Breast epithelium (tissue), 4 donors: Measurements from ENCODE around the gene DNAH8. TPM values are rescaled to one million over a fixed set of nuclear protein-coding genes. Genes with fewer than 3 reads are reported as not detected.

Experiments used
- DNase-seq, 2 donors: peaks; one replicate each; pipeline ENCODE4 v3.0.0-alpha.2; 2019; ENCODE audit warnings: low spot score in 2 of 2
- H3K27ac ChIP-seq, 2 donors: fragments of 200-600 bp; sonication (generic) in 1 of 2; one replicate each; pipeline ENCODE4 v1.5.1; 2016 to 2019; ENCODE audit warnings: mild to moderate bottlenecking in 1 of 2
- H3K27me3 ChIP-seq, 2 donors: fragments of 200-600 bp; sonication (generic) in 1 of 2; one replicate each; pipeline versions ENCODE4 v1.5.1 to v1.6.0; 2017 to 2019; ENCODE audit warnings: control low read depth in 1 of 2, mild to moderate bottlenecking in 1 of 2
- H3K36me3 ChIP-seq: fragments of 200-600 bp; one replicate; pipeline ENCODE4 v1.5.1; 2019
- H3K4me1 ChIP-seq, 2 donors: fragments of 200-600 bp; sonication (generic); one replicate each; pipeline ENCODE4 v1.5.1; 2016 to 2019; ENCODE audit warnings: control low read depth in 1 of 2
- H3K4me3 ChIP-seq, 3 donors: fragments of 200-600 bp; sonication (generic); 1 replicate in 2 of 3; 2 replicates in 1 of 3; pipeline ENCODE4 v1.5.1; 2016 to 2019; ENCODE audit warnings: mild to moderate bottlenecking in 3 of 3, moderate library complexity in 2 of 3
- H3K9me3 ChIP-seq, 2 donors: fragments of 200-600 bp; sonication (generic) in 1 of 2; one replicate each; pipeline ENCODE4 v1.5.1; 2016 to 2019; ENCODE audit warnings: control low read depth in 1 of 2
- POLR2A ChIP-seq: fragments of 450-650 bp; IDR thresholded peaks from one replicate; pipeline ENCODE4 v1.6.1; 2016; ENCODE audit warnings: antibody characterized with exemption, mild to moderate bottlenecking, moderate library complexity
- POLR2AphosphoS5 ChIP-seq, 3 donors: sonication (generic); formaldehyde crosslinking; IDR thresholded peaks; one replicate each; pipeline ENCODE4 v1.6.1; 2017; ENCODE audit warnings: antibody characterized with exemption in 3 of 3
- intact Hi-C: fragments of 100-400 bp; cut with DNase I; formaldehyde crosslinking; loops from one replicate; pipeline ENCODE4 v1.15.1; 2023; ENCODE audit warnings: low total_unique reads
- total RNA-seq, 3 donors: library from RNA; depleted of rRNA; stranded (reverse); fragments of >200 nt; gene quantifications; one replicate each; pipeline ENCODE4 v1.1.0, GENCODE V29; 2016
- TF ChIP-seq, protein P1 (sequence below), 3 donors: fragments of 450-650 bp; IDR thresholded peaks; one replicate each; pipeline ENCODE4 v1.5.1; 2016 to 2017; ENCODE audit warnings: antibody characterized with exemption in 3 of 3, mild to moderate bottlenecking in 3 of 3, moderate library complexity in 3 of 3

The DNAH8 gene
- total RNA-seq, 3 donors from 2014 or later, result under 0.01 TPM; not detected in 1

DNA sequence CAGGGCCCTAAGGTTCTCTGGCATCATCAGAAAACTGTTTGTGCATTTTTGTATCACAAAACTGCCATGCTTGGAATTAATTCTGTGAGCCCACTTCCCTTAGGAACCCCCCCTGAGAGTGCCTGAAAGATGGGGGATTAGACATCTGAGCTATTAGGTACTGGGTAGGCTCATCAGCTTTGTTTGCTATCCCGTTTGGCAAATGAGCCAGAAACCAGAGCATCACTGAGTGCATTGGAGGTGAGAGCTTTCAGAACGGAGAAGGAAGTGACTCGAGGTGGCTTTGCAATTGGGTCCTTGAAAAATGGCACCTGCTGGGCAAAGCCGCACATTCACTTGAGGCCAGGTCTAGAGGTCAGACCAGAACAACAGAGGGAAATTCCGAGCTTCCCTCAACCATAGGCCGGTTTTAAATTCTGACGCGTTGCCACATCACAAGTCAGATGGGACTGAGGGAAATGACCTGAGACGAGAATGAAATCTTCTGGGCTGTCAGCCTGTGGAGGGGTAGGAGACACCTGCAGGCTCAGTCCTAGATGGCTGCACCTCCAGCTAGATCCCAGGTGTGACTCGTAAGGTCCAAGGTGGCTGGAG lies 325.1 kb downstream of the DNAH8 start:
- Histone ChIP-seq H3K4me3 (no peak overlapping the region), H3K36me3 (no peaks in the 10 kb centered on the region), H3K27me3 (peaks cover 0 to 28% of the 10 kb centered on the region in 2 donors), H3K9me3 (no peaks in the 10 kb centered on the region), H3K4me1 (no peaks in the 10 kb centered on the region), H3K27ac (no peak overlapping the region)
- intact Hi-C loops, result no loop called here
- TF ChIP-seq POLR2AphosphoS5 (IDR thresholded peaks at IDR 0.05), result no peak
- TF ChIP-seq, protein P1, sequence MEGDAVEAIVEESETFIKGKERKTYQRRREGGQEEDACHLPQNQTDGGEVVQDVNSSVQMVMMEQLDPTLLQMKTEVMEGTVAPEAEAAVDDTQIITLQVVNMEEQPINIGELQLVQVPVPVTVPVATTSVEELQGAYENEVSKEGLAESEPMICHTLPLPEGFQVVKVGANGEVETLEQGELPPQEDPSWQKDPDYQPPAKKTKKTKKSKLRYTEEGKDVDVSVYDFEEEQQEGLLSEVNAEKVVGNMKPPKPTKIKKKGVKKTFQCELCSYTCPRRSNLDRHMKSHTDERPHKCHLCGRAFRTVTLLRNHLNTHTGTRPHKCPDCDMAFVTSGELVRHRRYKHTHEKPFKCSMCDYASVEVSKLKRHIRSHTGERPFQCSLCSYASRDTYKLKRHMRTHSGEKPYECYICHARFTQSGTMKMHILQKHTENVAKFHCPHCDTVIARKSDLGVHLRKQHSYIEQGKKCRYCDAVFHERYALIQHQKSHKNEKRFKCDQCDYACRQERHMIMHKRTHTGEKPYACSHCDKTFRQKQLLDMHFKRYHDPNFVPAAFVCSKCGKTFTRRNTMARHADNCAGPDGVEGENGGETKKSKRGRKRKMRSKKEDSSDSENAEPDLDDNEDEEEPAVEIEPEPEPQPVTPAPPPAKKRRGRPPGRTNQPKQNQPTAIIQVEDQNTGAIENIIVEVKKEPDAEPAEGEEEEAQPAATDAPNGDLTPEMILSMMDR (IDR thresholded peaks at IDR 0.05), result no peak
- TF ChIP-seq POLR2A, result no peak
- DNase-seq, result no peak

DNA sequence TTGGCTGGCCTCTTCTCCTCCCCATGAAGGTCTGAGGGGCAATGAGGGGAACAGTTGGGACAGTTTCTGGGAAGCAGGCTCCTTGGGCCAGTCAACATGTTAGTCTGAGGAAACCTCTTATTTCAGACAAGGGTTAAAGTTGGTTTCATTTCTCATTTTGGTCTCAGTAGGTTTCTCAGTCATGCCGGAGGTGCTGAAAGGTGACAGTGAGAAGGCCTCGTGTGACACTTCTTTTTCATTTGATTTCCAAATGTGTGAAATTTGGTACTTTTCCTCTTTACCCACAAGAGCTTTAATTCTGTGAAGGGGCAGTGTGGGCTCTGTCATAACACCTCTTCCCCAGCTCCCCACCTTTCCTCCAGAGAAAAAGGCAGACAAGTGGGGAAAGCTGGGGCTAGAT lies 326.0 kb downstream of the DNAH8 start:
- DNase-seq, result no peak
- no peaks in the 10 kb centered on the region for H3K36me3 ChIP-seq
- intact Hi-C loops, result no loop called here
- no peak overlapping the region for H3K4me3 ChIP-seq
- H3K27ac ChIP-seq, result no peak overlapping the region
- TF ChIP-seq POLR2A, result no peak
- TF ChIP-seq, protein P1 (IDR thresholded peaks at IDR 0.05), result no peak
- no peak for TF ChIP-seq POLR2AphosphoS5 (IDR thresholded peaks at IDR 0.05)
- no peaks in the 10 kb centered on the region for H3K9me3 ChIP-seq
- peaks cover 0 to 28% of the 10 kb centered on the region in 2 donors for H3K27me3 ChIP-seq
- H3K4me1 ChIP-seq, result no peaks in the 10 kb centered on the region

GRCh38 chr6:39043776-39044175 lies 328.7 kb downstream of the DNAH8 start:
- Histone ChIP-seq H3K27me3 (peaks cover 0 to 25% of the 10 kb centered on the region in 2 donors), H3K4me3 (no peak overlapping the region), H3K4me1 (no peaks in the 10 kb centered on the region), H3K27ac (no peak overlapping the region), H3K9me3 (no peaks in the 10 kb centered on the region), H3K36me3 (no peaks in the 10 kb centered on the region)
- DNase-seq, result no peak
- TF ChIP-seq, protein P1 (IDR thresholded peaks at IDR 0.05), result no peak
- TF ChIP-seq POLR2A (no peak), POLR2AphosphoS5 (IDR thresholded peaks at IDR 0.05) (no peak)
- intact Hi-C loops, result no loop called here

- Histone ChIP-seq H3K36me3 (no peaks in the 10 kb centered on the region), H3K4me3 (no peak overlapping the region), H3K27ac (no peak overlapping the region), H3K27me3 (peaks cover 0 to 25% of the 10 kb centered on the region in 2 donors), H3K4me1 (no peaks in the 10 kb centered on the region), H3K9me3 (no peaks in the 10 kb centered on the region)
- no peak for DNase-seq
- intact Hi-C loops, result no loop called here
- TF ChIP-seq, protein P1 (IDR thresholded peaks at IDR 0.05), result no peak
Measured at GRCh38 chr6:39044181-39044580, 329.1 kb downstream of the DNAH8 start.

DNA sequence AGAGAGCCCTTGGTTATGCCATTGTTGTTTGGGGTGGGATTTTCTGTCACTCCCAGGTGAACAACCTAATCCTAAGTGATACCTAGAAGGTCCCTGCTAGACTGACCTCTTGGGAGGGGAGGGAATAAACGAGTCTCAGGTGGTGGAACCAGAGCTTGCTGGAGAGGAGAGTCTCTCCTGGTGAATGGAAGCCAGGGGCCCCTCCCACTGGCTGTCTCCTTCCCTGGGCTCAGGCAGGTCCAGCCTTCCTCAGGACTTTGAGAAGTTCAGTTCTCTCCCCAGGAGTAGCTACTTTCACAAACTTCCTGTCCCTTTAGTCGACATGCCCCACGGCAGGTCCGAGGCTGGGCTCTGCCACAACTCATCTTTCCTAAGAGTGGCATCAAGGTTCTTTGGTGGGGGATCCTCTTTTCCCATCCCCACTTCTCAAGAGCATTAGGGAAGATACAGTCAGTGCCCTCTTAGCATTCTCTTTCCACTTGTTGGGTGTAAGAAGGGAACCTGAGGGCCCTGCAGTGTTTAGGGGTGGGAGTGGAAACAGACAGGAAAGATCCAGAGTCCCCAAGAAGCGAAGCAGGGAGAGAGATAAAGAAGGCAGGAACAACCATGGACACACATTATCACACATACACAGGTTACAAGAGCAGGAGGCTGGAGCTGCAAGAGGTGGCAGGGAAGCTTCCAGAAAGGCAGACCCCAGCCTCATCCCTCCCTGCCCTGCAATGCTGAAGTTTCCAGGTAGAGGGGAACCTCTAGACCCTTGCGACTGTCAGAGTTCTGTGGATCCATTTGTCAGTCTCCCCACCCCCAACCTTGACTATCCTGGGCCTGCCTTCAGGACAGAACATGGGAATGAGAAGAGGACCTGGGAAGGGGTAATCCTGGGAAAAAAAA lies 332.6 kb downstream of the DNAH8 start:
- peaks cover 0 to 21% of the 10 kb centered on the region in 2 donors for H3K27me3 ChIP-seq
- TF ChIP-seq POLR2AphosphoS5 (IDR thresholded peaks at IDR 0.05) (no peak), POLR2A (no peak)
- TF ChIP-seq, protein P1 (IDR thresholded peaks at IDR 0.05), result no peak
- intact Hi-C loops, result no loop called here
- no peaks in the 10 kb centered on the region for H3K9me3 ChIP-seq
- DNase-seq, result no peak
- H3K4me3 ChIP-seq, result peak overlapping the region in 2 of 3 donors; percentile 50 to 63
- H3K27ac ChIP-seq, result no peak overlapping the region
- no peaks in the 10 kb centered on the region for H3K4me1 ChIP-seq
- no peaks in the 10 kb centered on the region for H3K36me3 ChIP-seq
